ENCODE measurements around the gene LDB2.

GRCh38 chr4:16582036-16582435, 316.4 kb downstream of the LDB2 start:
- TF ChIP-seq CTCF (IDR thresholded peaks at IDR 0.05) (no peak), POLR2A (IDR thresholded peaks at IDR 0.05) (no peak)

All from breast epithelium (tissue), 3 donors.